Pons (tissue), 1 donor: ENCODE data around the gene HECW1.
"Not testable (repeated sequence)": the region's sequence is repeated elsewhere in the genome, so short reads cannot be mapped to it uniquely, and the experiment has no call there.

Source experiments
- DNase-seq: peaks from one replicate; pipeline ENCODE4 v3.0.0-alpha.2; 2016; ENCODE audit warnings: low spot score

Gene HECW1

DNA sequence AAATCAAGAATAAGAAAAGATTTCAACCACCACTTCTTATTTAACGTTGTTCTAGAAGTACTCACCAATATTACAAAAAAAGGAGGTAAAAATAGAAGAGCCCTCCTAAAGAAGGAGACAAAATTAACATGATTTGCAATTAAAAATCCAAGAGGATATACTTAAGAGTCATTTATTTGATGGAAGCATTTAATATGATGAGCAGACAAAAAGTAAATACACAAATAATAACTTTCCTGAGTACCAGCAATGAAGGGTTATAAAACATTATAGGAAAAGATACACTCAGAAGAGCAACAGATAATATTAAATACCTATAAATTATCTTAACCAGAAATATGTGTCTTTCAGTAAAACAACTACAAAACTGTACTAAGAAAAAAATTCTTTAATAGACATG is 363.5 kb downstream of the HECW1 start:
- no peak for DNase-seq

DNA sequence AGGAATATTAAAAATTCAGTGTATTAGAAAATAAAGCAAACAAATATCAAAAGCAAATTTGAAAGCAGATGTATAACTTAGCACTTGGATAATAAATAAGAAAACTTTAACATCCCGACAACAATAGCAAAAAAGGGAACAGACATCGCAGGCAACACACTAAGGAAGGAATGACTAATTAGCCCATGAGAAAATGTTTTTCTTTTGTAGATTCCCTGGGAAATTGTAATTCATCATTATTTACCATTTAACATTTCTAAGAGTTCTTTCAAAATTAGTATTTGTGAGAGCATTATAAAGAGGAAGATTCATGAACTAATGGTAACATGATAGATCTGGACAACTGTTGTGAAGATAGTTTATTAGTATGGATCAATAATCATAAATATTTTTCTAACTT is 364.4 kb downstream of the HECW1 start:
- DNase-seq = no peak

DNA sequence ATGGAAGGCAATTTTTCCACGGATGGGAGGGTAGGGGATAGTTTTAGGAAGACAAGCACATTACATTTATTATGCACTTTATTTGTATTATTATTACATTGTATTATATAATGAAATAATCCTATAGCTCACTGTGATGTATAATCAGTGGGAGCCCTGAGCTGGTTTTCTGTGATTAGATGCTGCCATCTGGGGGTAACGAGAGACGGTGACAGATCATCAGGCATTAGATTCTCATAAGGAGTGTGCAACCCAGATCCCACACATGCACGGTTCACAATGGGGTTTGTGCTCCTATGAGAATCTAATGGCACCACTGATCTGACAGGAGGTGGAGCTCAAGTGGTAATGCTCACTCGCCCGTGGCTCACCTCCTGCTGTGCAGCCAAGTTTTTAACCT is 366.6 kb downstream of the HECW1 start:
- no peak for DNase-seq

DNA sequence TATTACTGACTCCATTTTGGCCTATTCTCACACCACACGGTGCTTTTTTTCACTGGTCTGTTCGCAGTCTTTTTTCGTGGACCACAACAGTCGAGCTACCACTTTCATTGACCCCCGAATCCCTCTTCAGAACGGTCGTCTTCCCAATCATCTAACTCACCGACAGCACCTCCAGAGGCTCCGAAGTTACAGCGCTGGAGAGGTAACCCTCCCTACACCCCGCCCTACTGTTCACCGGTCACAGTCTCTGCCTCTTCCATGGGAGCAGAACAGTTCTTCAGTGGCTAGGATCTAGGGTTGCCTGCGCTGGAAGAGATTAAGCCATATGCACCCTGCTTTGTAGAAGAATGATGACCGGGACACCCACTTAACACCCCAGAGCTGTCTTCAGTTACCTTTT is 367.1 kb downstream of the HECW1 start:
- no peak for DNase-seq

DNA sequence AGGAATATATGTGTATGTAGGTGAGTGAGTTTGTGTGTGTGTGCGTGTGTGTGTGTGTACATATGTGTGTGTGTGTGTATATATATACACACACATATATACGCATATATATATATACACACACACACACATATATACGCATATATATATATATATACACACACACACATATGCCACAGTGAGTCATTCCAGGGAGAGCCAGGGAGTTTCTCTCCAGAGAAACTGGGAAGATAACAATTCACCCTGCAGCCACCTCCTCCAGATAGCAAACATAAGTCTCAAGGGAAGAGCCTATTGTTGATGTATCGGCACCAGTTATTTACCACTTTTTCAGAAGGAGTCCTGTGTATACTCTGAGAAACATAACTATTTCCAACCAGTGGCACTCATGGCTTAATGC is 368.1 kb downstream of the HECW1 start:
- no peak for DNase-seq

DNA sequence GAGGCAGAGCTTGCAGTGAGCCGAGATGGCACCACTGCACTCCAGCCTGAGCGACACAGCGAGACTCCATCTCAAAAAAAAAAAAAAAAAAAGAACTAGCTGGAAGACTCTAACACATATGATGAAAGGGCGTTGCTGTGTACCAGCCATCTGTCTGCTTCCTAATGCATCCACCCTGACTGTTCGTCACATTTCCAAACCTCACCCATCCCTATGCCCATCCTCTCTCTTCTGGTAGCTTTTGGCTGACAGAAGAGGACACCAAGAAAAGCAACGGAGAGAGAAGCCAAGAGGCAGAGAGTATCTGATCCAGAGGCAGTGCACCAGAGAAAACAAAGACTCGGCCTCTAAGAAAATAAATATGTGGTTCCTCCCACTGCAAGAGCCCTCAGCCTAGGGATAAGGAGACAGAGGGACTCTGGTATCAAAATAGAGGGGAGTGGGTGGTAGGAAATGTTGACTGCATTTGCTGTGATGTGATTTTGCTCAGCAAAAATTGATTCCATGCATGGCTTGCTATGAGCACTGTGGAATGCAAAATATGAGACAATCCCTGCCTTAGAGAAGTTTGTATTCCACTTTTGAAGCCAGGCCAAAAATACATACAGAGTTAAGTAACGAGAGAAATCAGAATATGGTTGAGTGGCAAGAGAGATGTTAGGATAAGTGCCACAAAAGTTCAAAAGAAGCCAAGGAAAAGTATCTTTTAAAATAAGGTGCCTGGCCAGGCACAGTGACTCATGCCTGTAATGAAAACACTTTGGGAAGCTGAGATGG is 369.6 kb downstream of the HECW1 start:
- no peak for DNase-seq

DNA sequence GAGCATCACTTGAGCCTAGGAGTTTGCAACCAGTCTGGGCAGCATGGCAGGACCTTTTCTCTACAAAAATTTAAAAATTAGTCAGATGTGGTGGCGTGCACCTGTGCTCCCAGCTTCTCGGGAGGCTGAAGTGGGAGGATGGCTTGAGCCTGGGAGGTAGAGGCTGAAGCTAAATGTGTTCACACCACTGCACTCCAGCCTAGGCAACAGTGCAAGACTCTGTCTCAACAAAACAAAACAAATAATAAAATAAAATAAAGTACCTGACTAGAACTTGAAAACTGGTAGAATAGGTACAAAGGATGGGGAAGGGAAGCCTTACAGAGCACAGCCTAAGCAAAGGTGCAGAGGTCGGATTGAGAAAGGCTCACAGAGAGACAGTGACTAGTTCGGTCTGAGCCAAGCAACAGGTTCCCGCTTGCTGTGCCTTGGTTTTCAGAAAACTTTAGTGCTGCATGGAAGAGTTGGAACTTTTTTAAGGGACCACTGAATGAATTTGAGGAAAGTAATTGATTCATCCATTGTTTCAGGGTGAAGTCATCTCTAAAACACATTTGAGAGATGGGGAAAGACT is 370.3 kb downstream of the HECW1 start:
- no peak for DNase-seq

DNA sequence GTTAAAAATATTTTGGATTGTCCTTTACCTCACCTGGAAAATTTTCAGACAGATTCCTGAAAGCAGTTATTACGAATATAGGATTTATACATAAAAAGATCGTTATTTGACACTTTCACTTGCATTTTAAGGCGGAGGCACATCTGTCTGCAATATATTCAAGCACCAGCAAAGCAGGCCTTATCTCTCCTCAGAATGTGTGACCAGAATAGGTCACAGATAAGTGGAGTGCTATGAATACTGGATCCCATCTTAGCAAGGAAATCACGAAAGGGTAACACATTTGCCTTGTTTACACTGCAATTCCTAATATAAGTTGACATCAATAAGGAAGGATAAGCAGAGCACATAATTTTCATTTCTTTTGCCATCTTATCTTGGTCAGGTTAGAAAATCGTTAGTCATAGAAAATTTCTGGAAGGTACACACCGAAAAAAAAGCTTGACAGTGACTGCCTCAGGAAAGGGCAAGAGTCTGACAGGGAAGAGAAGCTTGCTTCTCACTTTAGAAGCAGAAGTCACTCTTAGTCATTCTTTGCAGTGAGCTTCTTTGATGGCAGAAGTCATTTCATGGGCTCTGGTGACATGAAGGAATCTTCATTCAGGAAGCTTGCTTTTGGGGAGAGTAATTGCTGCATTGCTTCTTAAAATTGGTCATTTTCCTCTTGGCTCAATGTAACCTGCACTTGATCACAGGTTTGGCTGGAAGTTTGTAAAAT is 372.4 kb downstream of the HECW1 start:
- DNase-seq = no peak

DNA sequence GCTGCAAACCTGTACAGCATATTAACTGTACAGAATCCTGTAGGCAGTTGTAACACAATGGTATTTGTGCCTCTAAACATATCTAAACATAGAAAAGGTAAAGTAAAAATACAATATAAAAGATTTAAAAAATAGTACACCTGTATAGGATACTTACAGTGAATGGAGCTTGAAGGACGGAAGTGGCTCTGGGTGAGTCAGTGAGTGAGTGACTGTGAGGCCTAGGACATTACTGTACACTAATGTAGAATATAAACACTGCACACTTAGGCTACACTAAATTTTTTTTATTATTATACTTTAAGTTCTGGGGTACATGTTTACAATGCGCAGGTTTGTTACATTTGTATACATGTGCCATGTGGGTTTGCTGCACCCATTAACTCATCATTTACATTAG is 373.1 kb downstream of the HECW1 start:
- no peak for DNase-seq

DNA sequence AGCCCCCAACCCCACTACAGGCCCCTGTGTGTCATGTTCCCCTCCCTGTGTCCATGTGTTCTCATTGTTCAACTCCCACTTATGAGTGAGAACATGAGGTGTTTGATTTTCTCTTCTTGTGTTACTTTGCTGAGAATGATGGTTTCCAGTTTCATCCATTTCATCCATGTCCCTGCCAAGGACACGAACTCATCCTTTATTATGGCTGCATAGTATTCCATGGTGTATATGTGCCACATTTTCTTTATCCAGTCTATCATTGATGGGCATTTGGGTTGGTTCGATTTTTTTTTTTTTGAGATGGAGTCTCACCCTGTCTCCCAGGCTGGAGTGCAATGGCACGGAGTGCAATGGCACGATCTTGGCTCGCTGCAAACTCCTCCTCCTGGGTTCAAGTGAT is 373.6 kb downstream of the HECW1 start:
- not testable (repeated sequence) for DNase-seq

DNA sequence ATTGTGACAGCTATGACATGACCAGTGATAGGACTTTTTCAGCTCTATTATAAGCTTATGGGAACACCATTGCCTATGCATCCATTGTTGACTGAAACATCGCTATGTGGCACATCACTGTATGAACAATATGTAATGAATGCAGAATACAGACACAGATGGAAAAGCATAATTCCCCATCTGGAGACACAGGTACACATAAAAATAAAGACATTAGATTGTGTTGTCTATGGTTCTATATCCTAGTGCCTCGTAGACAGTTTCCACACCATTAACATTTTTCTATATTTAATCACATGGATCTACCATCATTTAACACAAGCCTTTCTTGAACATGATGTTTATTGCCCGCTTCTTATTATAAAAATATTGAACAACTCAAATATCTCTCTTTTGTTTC is 374.2 kb downstream of the HECW1 start:
- no peak for DNase-seq

DNA sequence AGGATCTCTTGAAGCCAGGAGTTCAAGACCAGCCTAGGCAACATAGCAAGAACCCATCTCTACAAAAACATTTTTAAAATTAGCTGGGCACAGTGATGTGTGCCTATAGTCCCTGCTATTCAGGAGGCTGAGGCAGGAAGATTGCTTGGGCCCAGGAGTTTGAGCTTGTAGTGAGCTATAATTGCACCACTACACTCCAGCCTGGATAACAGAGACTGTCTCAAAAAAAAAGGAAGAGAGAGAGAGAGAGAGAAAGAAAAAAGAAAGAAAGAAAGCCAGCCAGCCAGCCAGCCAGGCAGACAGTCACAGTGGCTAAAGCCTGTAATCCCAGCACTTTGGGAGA is 375.3 kb downstream of the HECW1 start:
- DNase-seq = no peak

DNA sequence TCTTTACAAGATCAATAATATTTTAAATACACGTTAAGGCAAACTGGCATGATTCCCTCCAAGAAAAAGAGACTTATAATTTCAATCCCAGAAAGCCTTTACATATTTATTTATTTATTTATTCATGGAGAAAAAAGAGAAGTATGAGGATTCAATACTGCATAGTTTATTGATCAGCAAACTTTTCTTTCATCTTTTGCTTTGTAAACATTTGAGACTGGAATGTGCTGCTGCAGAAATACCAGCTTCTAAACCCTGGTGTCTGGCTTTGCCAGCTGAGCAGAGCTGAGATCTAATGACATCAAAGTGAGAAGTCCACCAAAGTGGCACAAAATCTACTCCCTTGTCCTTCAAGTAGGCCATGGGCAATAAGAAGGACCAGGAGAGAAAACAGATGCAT is 376.8 kb downstream of the HECW1 start:
- no peak for DNase-seq

DNA sequence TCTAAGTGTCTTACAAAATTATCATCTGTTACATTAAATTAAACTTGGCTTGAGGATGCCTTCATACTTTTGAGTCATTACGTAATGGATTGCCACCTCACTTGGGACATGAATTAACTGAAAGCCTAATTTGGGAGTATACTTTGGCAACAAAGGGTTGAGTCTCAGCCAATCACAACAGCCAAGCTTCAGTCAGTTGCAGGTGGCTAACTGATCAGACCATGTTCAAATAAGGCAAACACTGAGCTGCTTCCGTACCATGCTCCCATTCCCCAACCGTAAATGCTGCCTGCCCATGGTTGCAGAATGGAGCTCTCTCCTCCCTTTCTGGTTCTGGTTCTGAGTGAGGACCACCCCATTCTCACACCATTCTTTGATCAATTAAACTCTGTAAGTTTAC is 377.6 kb downstream of the HECW1 start:
- no peak for DNase-seq

DNA sequence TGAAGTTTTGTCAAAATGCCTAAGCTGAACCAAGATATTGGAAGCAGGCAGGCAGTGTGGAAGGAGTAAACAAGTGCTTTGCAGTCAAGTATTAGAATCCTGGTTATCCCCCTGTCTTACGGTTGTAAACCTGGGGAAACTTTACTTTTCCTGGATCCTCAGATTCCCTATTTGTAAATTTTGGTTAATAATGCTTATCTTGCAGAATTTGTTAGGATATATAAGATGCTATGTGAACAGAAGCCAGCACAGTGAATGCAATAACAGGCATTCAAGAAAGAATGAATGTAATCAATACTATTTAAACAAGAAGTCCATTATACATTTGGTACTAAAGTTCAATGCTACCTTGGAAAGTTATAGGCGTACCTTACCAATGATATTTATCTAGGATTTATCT is 378.7 kb downstream of the HECW1 start:
- DNase-seq = no peak

DNA sequence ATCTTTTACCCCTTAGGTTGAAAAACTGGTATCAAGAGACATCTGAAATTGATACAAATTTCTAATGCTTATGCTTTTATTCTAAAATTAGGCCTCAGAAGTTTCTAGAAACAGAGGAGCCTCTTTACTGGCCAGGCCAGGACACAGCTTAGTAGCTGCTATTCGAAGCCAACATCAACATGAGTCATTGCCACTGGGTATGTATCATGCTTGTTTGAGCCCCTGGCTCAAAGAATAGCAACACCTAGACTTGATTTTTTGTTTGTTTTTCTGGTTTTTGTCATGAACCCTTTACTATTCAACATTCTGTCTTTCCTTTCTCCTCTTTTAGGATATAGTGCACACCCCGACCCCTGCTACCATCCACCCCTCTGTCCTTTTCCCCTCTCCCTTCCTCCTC is 379.5 kb downstream of the HECW1 start:
- DNase-seq = no peak

DNA sequence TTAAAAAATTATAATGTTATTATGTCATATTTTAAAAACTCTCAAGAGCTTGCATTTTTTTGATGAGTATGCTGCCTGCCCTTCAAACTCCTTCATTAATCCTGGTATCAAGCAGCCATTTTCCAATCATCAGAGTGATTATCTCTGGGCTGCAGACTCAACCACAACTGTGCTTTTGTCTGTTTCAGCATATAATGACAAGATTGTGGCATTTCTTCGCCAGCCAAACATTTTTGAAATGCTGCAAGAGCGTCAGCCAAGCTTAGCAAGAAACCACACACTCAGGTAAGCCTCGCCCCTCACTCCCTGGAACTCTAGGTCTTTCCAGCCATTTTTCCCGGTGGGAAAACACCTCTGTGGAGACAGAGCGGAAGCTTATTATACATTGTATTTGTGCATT is 380.4 kb downstream of the HECW1 start:
- DNase-seq = no peak

DNA sequence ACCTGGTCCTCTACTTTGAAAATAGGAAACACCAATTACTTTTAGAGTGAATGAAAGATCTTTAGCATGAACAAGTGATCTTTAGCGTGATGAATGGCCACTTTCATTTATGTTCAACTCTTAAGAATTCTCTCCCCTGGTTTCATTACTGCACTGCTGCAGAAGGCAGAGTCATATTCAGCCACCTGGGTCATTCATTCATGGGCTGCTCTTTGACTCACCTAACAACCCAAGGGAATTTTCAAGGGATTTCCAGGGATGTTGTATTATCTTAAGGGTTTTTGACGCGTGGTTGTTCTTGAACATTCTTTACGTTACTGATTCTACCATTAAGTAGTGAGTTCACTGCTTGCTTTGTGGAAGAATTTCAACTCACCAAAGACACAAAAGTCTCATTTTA is 383.1 kb downstream of the HECW1 start:
- no peak for DNase-seq

DNA sequence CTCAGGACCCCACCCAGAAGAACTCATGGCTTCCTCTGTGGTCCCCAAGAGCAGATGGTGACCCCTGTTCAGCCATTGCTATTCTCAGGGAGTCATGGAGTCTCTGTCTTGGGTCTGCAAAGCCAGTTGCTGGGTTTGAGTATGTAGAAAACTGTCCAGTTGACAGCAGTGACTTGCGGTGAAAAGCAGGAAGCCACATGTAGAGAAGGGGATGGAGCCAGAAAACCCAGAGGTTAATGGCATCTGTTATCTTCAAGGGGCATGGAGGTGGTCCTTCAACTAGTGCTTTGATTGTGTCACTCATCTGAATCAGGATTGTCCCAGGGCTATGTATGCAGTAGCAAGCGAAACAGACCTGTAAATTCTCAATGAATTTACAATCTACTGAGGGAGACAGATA is 384.1 kb downstream of the HECW1 start:
- DNase-seq = no peak

DNA sequence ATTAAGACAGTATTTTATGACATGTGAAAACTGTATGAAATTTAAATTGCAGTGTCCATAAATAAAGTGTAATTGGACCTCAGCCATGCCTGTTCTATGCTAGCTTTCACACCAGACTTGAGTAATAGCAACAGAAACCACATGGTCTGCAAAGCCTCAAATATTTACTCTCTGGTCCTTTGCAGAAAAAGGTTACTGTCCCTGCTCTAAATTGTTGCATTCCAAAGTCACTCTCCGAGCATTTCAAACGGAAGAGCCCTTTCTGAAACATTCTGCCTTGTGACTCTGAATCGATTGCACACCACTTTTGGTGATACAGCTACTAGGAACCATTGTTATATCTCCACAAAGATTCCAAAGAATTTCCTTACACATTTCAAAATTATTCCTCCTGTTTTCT is 389.4 kb downstream of the HECW1 start:
- no peak for DNase-seq

DNA sequence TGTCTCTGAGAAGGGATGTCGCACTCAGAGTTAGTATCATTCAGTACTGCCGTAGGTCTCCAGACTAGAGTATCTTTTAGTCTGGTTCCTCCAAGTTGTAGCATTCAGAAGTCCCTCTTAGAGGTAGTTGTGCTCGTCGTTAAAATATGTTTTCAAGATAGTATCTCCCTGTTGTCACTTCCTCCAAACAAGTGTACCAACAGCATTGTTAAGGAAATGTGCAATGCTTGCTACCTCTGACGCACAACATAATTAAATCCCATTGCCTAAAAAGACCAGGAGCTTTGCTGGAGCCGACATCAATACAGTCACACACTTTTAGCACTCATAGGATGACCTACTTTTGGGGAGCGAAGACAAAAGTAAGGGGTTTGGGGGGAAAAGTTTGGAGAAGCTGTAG is 390.5 kb downstream of the HECW1 start:
- no peak for DNase-seq

DNA sequence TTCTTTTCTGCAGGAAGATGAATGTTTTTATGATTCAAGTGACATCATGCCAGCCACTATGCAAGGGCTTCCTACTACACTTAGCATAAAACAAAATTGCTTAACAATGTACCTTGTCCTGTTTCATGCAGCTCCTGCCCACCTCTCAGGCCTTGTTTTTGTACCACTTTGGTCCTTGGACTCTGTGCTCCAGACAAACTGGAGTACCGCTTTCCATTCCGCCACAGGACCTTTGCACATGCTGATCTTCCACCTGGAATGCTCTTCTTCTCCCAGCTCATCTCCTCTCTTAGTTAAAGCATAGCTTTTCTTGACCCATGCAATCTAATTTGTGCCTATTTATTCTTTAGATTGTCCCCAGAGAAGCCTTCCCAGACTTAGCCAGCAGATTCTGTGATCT is 393.0 kb downstream of the HECW1 start:
- no peak for DNase-seq

DNA sequence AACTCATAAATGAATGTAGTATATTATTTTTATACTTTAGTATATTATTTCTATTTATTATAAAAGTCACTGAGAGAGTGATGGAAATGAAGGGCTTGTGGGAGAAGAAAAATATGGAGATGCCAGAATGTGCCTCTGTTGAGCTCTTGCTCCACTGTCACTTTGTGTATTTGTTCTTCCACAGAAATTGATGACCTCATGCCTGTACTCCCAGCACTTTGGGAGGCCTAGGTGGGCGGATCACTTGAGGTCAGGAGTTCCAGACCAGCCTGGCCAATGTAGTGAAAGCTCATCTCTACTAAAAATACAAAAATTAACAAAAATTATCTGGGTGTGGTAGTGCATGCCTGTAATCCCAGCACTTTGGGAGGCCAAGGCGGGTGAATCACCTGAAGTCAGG is 394.0 kb downstream of the HECW1 start:
- DNase-seq = no peak

DNA sequence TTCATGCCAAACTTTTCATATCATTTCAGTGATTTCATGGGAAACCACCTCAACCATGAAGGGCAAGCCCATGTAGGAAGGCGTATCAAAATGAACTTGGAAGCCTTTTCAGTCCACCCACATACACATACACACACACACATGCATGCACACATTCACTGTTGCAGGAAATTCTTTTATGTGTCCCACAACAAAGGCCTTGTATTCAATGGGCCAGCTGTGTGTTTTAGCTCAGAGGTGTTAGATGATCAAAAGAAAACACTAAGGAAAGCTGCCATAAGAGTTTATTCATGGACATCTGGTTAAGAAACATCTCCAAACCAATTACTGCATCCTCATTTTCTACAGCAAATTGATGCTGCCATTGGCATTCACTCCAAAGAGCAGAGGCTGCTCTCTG is 396.0 kb downstream of the HECW1 start:
- no peak for DNase-seq
